SJCRH30 (cell line): Measurements from ENCODE around the gene GADD45A. TPM values are rescaled to one million over a fixed set of nuclear protein-coding genes. Genes with fewer than 3 reads are reported as not detected.
"Not testable (repeated sequence)": the region's sequence is repeated elsewhere in the genome, so short reads cannot be mapped to it uniquely, and the experiment has no call there.

Source experiments
- DNase-seq, 2 experiments: peaks; one replicate each; pipeline ENCODE4 v3.0.0-alpha.2; 2015 to 2020
- H3K27ac ChIP-seq: fragments of 250-450 bp; sonication (Bioruptor Pico); 2 replicates; pipeline ENCODE4 v1.5.1; 2020; ENCODE audit warnings: mild to moderate bottlenecking, moderate library complexity
- H3K27me3 ChIP-seq: fragments of 250-450 bp; sonication (Bioruptor Pico); 2 replicates; pipeline ENCODE4 v1.5.1; 2020; ENCODE audit warnings: mild to moderate bottlenecking, moderate library complexity
- H3K36me3 ChIP-seq: fragments of 250-450 bp; sonication (Bioruptor Pico); 2 replicates; pipeline ENCODE4 v1.5.1; 2020; ENCODE audit warnings: mild to moderate bottlenecking, moderate library complexity
- H3K4me1 ChIP-seq: fragments of 250-450 bp; sonication (Bioruptor Pico); 2 replicates; pipeline ENCODE4 v1.5.1; 2020; ENCODE audit warnings: mild to moderate bottlenecking, moderate library complexity
- H3K4me3 ChIP-seq: fragments of 250-450 bp; sonication (Bioruptor Pico); 2 replicates; pipeline ENCODE4 v1.5.1; 2020; ENCODE audit warnings: mild to moderate bottlenecking, moderate library complexity
- H3K9me3 ChIP-seq: fragments of 250-450 bp; sonication (Bioruptor Pico); replicated peaks from 2 replicates; pipeline ENCODE4 v1.5.1; 2020; ENCODE audit warnings: mild to moderate bottlenecking, moderate library complexity
- total RNA-seq: library from RNA; depleted of rRNA; stranded (reverse); fragments of >200 nt; shearing (Covaris generic); gene quantifications from 2 replicates; pipeline ENCODE4 v1.2.3, GENCODE V29; 2014; rRNA removed

The GADD45A gene
- total RNA-seq, 1 experiment from 2014 or later = 126 TPM

DNA sequence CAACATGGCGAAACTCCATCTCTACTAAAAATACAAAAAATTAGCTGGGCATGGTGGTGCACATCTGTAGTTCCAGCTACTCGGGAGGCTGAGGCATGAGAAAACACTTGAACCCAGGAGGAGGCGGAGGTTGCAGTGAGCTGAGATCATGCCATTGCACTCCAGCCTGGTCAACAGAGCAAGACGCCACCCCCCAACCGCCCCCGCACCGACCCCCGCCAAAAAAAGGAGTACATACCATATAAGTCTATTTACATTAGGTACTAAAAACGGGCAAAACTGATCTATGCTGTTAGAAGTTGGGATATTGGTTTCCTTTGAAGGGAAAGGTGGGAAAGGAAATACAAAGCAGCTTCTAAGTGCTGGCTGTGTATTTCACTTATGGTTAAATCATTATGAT is 45.3 kb downstream of the GADD45A start:
- not testable (repeated sequence) for H3K4me3 ChIP-seq, H3K9me3 ChIP-seq, H3K36me3 ChIP-seq, DNase-seq, H3K27me3 ChIP-seq
- 0 out of 2 replicates have a peak overlapping the region, but pooled peaks have one; percentile 27 for H3K27ac ChIP-seq
- H3K4me1 ChIP-seq = peaks cover 64% of the 10 kb centered on the region

DNA sequence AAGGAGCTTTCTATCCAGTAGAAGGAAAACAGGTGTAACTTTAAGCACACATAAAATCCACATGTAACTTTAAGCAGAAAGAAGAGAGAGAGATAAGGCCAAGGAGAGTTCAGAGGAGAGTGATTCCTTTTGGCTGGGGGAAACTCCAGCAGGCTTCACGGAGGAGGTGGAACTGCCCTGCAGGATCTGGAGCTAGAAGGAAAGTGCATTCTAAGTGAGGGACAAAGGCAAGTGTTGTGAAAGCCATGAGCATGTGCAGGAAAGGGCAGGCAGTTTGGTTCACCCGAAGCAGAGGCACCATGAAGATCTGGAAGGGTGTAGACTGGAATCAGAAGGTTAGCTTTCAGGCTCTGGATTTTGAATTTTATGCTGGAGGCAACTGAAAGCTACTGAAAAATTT is 46.3 kb downstream of the GADD45A start:
- Histone ChIP-seq H3K27ac (peak overlapping the region; percentile 27), H3K4me3 (no peak overlapping the region), H3K36me3 (no peaks in the 10 kb centered on the region), H3K27me3 (no peaks in the 10 kb centered on the region), H3K4me1 (peaks cover 64% of the 10 kb centered on the region), H3K9me3 (no peaks in the 10 kb centered on the region)
- no peak for DNase-seq

DNA sequence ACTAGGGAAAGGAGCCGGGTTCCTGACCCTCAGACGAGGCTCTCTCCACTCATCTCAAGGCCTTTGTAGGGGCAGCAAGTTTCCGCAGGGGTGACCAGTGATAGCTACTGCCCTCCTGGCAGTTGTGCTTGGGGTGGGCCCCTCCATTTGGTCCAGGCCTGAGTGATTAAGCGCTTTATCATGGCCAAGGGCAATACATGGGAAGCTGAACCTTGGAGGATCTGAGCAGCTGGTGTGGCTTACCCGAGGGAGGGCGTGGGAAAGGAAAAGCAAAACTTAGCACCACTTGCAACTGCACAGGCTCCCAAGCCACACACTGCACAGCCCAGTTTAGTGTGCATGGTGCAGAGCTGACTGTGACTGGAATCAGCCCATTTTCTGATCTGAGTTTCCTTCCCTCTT is 47.8 kb downstream of the GADD45A start:
- peak; percentile 94 to 97 for DNase-seq
- Histone ChIP-seq H3K36me3 (no peaks in the 10 kb centered on the region), H3K27ac (peak overlapping the region; percentile 79), H3K4me1 (peaks cover 65% of the 10 kb centered on the region), H3K9me3 (no peaks in the 10 kb centered on the region), H3K27me3 (no peaks in the 10 kb centered on the region), H3K4me3 (no peak overlapping the region)

GRCh38 chr1:67733681-67734322 is 48.8 kb downstream of the GADD45A start:
- no peaks in the 10 kb centered on the region for H3K9me3 ChIP-seq
- peak overlapping the region; percentile 79; the same call in 1 of the 2 replicates for H3K27ac ChIP-seq
- no peaks in the 10 kb centered on the region for H3K36me3 ChIP-seq
- H3K27me3 ChIP-seq = no peaks in the 10 kb centered on the region
- H3K4me1 ChIP-seq = peaks cover 59% of the 10 kb centered on the region
- no peak overlapping the region for H3K4me3 ChIP-seq
- DNase-seq = peak; percentile 72 to 77

- no peak overlapping the region for H3K4me3 ChIP-seq
- no peaks in the 10 kb centered on the region for H3K36me3 ChIP-seq
- H3K27ac ChIP-seq = peak overlapping the region; percentile 79; the same call in 1 of the 2 replicates
- H3K4me1 ChIP-seq = peaks cover 58% of the 10 kb centered on the region
- H3K27me3 ChIP-seq = no peaks in the 10 kb centered on the region
- DNase-seq = no peak
- H3K9me3 ChIP-seq = no peaks in the 10 kb centered on the region
These were observed 49.3 kb downstream of the GADD45A start for GRCh38 chr1:67734323-67734690.

- no peak overlapping the region; the same call in 1 of the 2 replicates for H3K27ac ChIP-seq
- no peak for DNase-seq
- H3K27me3 ChIP-seq = no peaks in the 10 kb centered on the region
- no peak overlapping the region for H3K4me3 ChIP-seq
- H3K9me3 ChIP-seq = no peaks in the 10 kb centered on the region
- H3K36me3 ChIP-seq = no peaks in the 10 kb centered on the region
- H3K4me1 ChIP-seq = peaks cover 58% of the 10 kb centered on the region
These were observed 50.2 kb downstream of the GADD45A start for GRCh38 chr1:67735206-67735605.

- peak; percentile 46 to 70 for DNase-seq
- no peaks in the 10 kb centered on the region for H3K36me3 ChIP-seq
- H3K4me1 ChIP-seq = peaks cover 51% of the 10 kb centered on the region
- no peaks in the 10 kb centered on the region for H3K27me3 ChIP-seq
- peak overlapping the region; percentile 25 for H3K4me3 ChIP-seq
- H3K27ac ChIP-seq = peak overlapping the region; percentile 55
- H3K9me3 ChIP-seq = no peaks in the 10 kb centered on the region
These were observed 51.0 kb downstream of the GADD45A start for GRCh38 chr1:67735806-67736627.

DNA sequence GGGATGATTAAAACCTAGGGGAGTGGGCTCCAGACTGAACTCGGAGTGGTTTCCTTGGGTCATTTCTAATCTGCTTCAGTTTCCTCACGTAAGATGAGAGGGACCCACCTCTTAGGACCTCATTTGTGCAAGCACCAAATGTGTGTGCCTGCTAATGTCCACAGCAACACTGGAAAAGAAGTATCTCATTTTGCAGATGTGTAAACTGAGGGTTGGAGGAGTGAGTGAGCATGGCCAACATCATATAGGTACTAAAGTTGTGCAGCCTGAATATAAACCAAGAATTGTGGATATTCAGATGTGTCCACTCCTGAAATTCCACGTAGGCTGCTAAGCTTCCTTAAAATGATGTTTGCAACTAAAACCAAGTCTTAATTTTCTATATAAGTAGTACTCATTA is 51.7 kb downstream of the GADD45A start:
- Histone ChIP-seq H3K27ac (no peak overlapping the region; the same call in 1 of the 2 replicates), H3K36me3 (no peaks in the 10 kb centered on the region), H3K9me3 (no peaks in the 10 kb centered on the region), H3K4me3 (no peak overlapping the region), H3K4me1 (peaks cover 44% of the 10 kb centered on the region), H3K27me3 (no peaks in the 10 kb centered on the region)
- no peak for DNase-seq

- Histone ChIP-seq H3K36me3 (no peaks in the 10 kb centered on the region), H3K27me3 (no peaks in the 10 kb centered on the region), H3K4me1 (peaks cover 33% of the 10 kb centered on the region), H3K4me3 (no peak overlapping the region), H3K9me3 (no peaks in the 10 kb centered on the region), H3K27ac (no peak overlapping the region)
- DNase-seq = no peak
These were observed 52.9 kb downstream of the GADD45A start for GRCh38 chr1:67737875-67738274.

Other genes with a start within 250 kb of the GADD45A start
- 103 and 110 TPM in 2 replicates for gene GNG12, start 148.3 kb downstream of the GADD45A start, total RNA-seq